ENCODE data around the gene MAP3K1.

MAP3K1 gene

DNA sequence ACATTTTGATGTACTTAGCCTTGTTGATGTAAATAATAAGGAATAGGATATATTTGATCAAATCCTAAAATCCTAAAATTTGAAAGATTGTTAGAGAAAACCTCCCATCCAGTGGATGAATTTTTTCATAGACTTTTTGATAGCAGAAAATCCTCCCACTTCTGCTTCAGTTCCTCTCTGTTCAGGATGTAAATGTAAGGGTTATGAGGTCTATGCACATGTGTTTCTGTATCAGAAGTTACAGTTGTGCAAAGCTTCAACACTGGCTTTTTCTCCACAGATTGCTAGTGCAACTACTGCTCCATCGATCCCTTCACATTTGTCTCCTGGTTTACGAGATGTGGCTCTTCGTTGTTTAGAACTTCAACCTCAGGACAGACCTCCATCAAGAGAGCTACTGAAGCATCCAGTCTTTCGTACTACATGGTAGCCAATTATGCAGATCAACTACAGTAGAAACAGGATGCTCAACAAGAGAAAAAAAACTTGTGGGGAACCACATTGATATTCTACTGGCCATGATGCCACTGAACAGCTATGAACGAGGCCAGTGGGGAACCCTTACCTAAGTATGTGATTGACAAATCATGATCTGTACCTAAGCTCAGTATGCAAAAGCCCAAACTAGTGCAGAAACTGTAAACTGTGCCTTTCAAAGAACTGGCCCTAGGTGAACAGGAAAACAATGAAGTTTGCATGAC lies 78.1 kb downstream of the MAP3K1 start:
- Histone ChIP-seq H3K27me3 (ENCODE audit: control insufficient read depth, insufficient read depth, low read length) (no peaks in the 10 kb centered on the region), H3K9me3 (ENCODE audit: control insufficient read depth, low read length) (no peaks in the 10 kb centered on the region), H3K36me3 (ENCODE audit: control insufficient read depth, insufficient read depth, low read length) (no peaks in the 10 kb centered on the region), H3K9ac (ENCODE audit: low read length) (no peak overlapping the region), H3K4me1 (ENCODE audit: control insufficient read depth, insufficient read depth, low read length) (no peaks in the 10 kb centered on the region), H3K4me3 (ENCODE audit: low read length) (no peak overlapping the region)

DNA sequence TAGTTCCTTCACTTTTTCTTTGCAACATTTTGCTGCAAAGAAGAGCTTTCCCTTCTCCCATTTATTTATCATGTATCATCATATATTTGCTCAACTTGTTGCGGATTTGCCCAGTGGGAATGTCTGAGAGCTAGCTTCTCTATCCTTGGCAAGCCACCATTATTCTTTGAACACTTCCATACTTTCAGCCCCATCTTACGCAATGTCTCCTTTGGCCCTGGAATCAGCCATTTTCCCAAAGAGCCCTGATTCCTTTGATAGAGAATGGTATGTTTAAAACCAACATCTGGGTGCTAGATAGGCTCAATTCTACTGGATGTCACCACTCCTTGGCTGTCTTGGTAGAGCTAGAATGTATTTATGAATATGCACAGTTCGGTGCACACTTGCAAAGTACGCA lies 81.4 kb downstream of the MAP3K1 start:
- H3K9me3 ChIP-seq (ENCODE audit: control insufficient read depth, low read length), result no peaks in the 10 kb centered on the region
- no peak overlapping the region for H3K4me3 ChIP-seq (ENCODE audit: low read length)
- H3K9ac ChIP-seq (ENCODE audit: low read length), result no peak overlapping the region
- H3K36me3 ChIP-seq (ENCODE audit: control insufficient read depth, insufficient read depth, low read length), result no peaks in the 10 kb centered on the region
- no peaks in the 10 kb centered on the region for H3K27me3 ChIP-seq (ENCODE audit: control insufficient read depth, insufficient read depth, low read length)
- H3K4me1 ChIP-seq (ENCODE audit: control insufficient read depth, insufficient read depth, low read length), result no peaks in the 10 kb centered on the region

DNA sequence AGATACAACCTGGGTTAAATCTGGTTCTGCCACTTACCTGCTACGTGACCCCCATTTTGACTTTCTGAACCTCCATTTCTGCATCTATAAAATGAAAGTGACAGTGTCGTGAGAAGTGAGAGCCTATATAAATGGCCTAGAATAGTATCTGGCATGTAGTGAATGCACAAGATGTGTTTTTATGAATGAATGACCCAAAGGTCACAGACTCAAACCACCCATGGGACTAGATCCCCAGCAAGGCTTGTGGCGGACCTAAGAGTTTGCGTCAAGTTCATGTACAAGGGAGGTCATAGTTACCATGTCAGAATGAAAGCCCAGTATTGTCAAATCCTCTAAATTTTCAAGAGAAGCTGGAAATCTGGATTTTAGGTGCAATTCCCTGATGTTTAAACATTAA lies 82.9 kb downstream of the MAP3K1 start:
- H3K27me3 ChIP-seq (ENCODE audit: control insufficient read depth, insufficient read depth, low read length), result no peaks in the 10 kb centered on the region
- no peaks in the 10 kb centered on the region for H3K36me3 ChIP-seq (ENCODE audit: control insufficient read depth, insufficient read depth, low read length)
- H3K9ac ChIP-seq (ENCODE audit: low read length), result no peak overlapping the region
- no peaks in the 10 kb centered on the region for H3K9me3 ChIP-seq (ENCODE audit: control insufficient read depth, low read length)
- no peaks in the 10 kb centered on the region for H3K4me1 ChIP-seq (ENCODE audit: control insufficient read depth, insufficient read depth, low read length)
- H3K4me3 ChIP-seq (ENCODE audit: low read length), result no peak overlapping the region

DNA sequence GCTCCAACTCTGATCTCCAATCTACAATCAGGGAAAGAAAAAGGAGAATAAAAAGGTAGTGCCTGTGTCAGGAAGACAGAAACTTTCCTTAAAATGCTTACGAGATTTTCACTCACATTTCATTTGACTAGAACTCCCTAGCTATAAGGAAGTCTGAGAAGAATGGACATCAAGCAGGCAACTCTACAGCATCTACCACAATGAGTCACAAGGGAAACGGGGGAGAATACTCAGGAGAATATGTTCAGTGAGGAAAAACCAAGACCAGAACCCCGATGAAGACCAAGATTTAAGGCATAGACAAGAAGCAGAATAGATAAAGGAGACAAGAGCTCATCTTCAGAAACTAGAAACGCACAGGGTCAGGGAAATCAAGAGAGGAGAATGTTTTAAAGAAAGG lies 85.0 kb downstream of the MAP3K1 start:
- Histone ChIP-seq H3K9ac (ENCODE audit: low read length) (no peak overlapping the region), H3K4me1 (ENCODE audit: control insufficient read depth, insufficient read depth, low read length) (no peaks in the 10 kb centered on the region), H3K4me3 (ENCODE audit: low read length) (no peak overlapping the region), H3K9me3 (ENCODE audit: control insufficient read depth, low read length) (no peaks in the 10 kb centered on the region), H3K27me3 (ENCODE audit: control insufficient read depth, insufficient read depth, low read length) (no peaks in the 10 kb centered on the region), H3K36me3 (ENCODE audit: control insufficient read depth, insufficient read depth, low read length) (no peaks in the 10 kb centered on the region)

DNA sequence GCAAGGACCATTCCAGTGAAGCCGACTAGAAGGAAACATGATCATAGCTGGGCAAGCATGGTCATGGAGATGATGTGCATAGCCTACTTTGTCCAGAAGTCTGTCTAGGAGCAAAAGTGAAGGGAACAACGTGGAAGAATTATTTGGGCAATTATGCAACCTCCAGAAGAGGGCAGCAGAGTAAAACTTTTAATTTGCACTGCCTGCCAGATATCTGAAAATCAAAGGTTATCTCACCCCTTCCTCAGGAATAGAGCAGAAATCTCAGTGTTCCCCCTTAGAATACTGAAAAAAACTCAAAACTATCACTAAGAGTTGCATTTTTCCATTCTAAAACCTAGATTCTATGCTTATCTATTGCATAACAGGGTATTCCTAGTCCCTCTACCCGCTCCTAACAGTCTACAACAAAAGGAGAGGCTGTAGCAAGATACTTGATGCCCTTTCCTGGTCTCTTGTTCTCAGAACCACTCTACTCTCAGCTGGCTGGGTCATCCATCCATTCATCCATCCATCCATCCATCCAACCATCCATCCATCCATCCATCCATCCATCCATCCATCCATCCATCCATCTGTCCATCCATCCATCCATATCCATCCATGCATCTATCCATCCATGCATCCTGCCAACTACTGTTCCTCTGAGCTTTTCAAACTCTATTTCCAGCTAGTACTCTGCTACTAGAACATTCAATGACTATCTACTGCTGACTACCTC lies 85.7 kb downstream of the MAP3K1 start:
- Histone ChIP-seq H3K9ac (ENCODE audit: low read length) (no peak overlapping the region), H3K9me3 (ENCODE audit: control insufficient read depth, low read length) (no peaks in the 10 kb centered on the region)

DNA sequence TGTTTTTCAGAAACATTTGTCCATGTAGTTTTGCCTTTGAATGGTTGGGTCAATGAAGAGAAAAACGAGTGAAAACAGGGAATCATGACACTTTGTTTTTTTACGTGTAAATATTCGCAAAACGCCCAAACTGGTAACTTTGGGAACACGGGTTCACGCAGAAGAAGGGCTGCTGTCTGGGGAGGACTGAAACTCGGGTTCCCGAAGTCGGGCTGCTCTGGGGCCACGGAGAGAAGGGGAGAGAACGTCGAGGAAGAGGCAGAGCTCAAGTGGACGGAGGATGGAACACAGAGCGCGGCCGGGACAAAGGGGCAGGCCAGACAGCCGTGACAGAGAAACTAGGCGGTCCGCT lies 93.6 kb downstream of the MAP3K1 start:
- Histone ChIP-seq H3K9me3 (ENCODE audit: control insufficient read depth, low read length) (no peaks in the 10 kb centered on the region), H3K4me1 (ENCODE audit: control insufficient read depth, insufficient read depth, low read length) (no peaks in the 10 kb centered on the region), H3K36me3 (ENCODE audit: control insufficient read depth, insufficient read depth, low read length) (no peaks in the 10 kb centered on the region), H3K9ac (ENCODE audit: low read length) (peak overlapping the region; percentile 85), H3K27me3 (ENCODE audit: control insufficient read depth, insufficient read depth, low read length) (no peaks in the 10 kb centered on the region), H3K4me3 (ENCODE audit: low read length) (peak overlapping the region; percentile 71)

More for the DNA sequence above, 85.7 kb downstream of the MAP3K1 start:
- Histone ChIP-seq H3K36me3 (ENCODE audit: control insufficient read depth, insufficient read depth, low read length) (no peaks in the 10 kb centered on the region), H3K4me1 (ENCODE audit: control insufficient read depth, insufficient read depth, low read length) (no peaks in the 10 kb centered on the region), H3K4me3 (ENCODE audit: low read length) (no peak overlapping the region), H3K27me3 (ENCODE audit: control insufficient read depth, insufficient read depth, low read length) (no peaks in the 10 kb centered on the region)

DNA sequence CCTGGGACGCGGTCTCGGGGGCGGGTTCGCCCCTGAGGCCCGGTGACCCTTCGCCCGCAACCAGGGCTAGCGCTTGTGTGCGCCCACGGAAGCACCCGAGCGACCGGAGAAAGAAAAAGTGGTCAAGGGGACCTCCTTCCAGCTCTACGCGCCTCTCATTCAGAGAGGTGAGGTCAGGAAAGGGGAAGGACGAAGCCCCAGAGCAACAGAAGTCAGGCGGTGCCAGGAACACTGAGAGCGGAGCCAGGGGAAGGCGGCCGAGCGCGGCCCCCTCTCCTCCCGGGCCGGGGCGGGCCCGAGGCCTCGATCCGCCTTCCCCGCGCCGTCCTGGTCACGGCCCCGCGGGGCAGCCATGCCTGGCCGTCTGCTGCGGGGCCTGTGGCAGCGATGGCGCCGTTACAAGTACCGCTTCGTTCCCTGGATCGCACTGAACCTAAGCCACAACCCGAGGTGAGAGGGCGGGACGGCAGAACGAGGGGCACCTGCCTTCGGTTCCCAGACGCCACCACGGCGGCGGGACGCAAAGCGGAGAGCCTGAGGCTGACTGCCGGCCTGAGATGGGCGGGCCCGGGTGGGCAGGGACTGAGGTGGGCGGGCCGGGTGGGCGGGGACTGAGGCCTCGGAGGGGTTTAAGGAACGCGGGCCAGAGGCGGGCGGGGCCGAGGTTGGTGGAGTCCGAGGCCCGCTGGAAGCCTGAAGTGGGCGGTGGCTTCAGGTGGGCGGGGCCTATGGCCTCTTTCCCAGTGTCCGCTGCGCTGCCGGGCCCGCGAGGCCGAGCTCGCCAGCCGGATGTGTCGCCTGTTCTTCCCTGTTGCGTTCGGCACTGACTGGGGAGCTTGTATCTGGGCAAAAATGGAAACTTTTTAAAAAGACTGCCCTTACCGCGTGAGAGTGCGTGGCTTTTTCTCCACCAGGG lies 94.2 kb downstream of the MAP3K1 start, which contains the start of gene SETD9:
Gene SETD9, plus strand, starts transcription at position 303 of the 916 bp plus-strand sequence. Its CDS starts 50 bp downstream, at position 353.
- H3K4me1 ChIP-seq (ENCODE audit: control insufficient read depth, insufficient read depth, low read length), result no peaks in the 10 kb centered on the region
- no peaks in the 10 kb centered on the region for H3K9me3 ChIP-seq (ENCODE audit: control insufficient read depth, low read length)
- H3K36me3 ChIP-seq (ENCODE audit: control insufficient read depth, insufficient read depth, low read length), result no peaks in the 10 kb centered on the region
- H3K4me3 ChIP-seq (ENCODE audit: low read length), result peak within 1 kb of the TSS; percentile 98
- no peaks in the 10 kb centered on the region for H3K27me3 ChIP-seq (ENCODE audit: control insufficient read depth, insufficient read depth, low read length)
- peak within 1 kb of the TSS; percentile 95 for H3K9ac ChIP-seq (ENCODE audit: low read length)

DNA sequence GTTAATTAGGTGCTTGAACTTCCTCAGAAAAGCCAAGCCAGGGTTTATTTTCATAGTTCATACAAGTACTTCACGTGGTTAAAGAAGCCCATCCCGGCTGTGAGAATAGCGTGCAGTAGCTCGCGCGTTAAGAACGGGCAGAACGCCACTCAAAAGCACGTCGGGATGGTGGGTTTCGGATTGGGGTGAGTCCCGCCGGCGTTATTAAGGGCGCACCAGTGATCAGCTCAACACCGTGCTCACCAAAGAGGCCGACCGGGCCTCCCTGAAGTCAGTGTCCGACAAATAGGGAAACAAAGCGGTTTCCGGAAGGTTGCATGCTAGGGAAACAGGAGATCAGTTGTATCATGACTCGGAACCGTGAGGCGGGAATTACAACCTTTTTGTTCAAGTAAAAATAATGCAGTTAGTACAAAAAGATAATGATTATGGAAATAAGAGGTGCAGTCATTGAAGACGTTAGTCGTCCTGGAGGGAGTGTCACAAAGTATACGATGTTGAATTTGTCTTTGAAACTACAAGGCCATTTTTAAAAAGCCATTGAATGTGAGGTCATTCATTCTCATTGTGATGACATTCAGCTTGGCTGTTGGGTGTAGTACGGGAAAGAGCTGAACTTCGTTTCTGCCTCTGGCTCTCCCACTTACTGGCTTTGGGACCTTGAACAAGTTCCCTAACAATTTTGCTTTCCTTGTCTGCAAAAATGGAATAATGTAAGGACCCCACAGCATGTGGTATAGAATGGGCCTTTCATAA lies 95.0 kb downstream of the MAP3K1 start:
- Histone ChIP-seq H3K4me1 (ENCODE audit: control insufficient read depth, insufficient read depth, low read length) (no peaks in the 10 kb centered on the region), H3K9me3 (ENCODE audit: control insufficient read depth, low read length) (no peaks in the 10 kb centered on the region), H3K9ac (ENCODE audit: low read length) (peak overlapping the region; percentile 95), H3K27me3 (ENCODE audit: control insufficient read depth, insufficient read depth, low read length) (no peaks in the 10 kb centered on the region), H3K36me3 (ENCODE audit: control insufficient read depth, insufficient read depth, low read length) (no peaks in the 10 kb centered on the region), H3K4me3 (ENCODE audit: low read length) (peak overlapping the region; percentile 98)

DNA sequence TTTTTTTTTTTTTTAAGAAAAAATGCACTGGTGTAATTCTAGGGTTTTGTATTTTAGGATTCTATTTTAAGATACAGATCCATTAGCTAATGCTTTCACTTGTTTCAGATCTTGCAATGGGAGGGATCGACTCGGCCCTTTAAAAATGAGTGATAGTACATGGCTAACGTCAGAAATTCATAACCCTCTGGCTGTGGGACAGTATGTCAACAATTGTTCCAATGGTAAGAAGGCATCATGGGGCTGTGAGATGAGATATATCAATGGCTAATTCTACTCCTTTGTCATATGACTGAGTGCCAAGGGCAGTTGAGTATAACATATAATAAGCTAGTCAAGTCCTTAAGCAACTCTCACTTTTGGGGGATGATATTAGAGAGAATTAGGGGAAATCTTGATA lies 98.4 kb downstream of the MAP3K1 start:
- Histone ChIP-seq H3K36me3 (ENCODE audit: control insufficient read depth, insufficient read depth, low read length) (no peaks in the 10 kb centered on the region), H3K27me3 (ENCODE audit: control insufficient read depth, insufficient read depth, low read length) (no peaks in the 10 kb centered on the region), H3K4me1 (ENCODE audit: control insufficient read depth, insufficient read depth, low read length) (no peaks in the 10 kb centered on the region), H3K4me3 (ENCODE audit: low read length) (no peak overlapping the region), H3K9me3 (ENCODE audit: control insufficient read depth, low read length) (no peaks in the 10 kb centered on the region), H3K9ac (ENCODE audit: low read length) (no peak overlapping the region)

DNA sequence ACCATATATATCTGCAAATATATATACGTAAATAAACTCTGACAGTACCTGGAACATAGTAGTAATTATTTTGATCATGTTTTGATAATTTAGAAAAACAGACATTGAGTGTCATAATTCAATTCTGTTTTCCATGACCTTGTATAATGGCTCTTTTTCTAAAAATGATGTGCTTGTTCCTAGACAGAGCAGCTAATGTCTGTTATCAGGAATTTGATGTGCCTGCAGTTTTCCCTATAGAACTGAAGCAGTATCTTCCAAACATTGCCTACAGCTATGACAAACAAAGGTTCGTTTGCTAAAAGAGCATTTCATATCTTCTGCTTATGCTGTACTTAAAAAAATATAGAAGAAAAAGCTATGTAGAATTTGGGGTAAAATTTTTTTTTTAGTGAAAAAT lies 99.3 kb downstream of the MAP3K1 start:
- no peaks in the 10 kb centered on the region for H3K36me3 ChIP-seq (ENCODE audit: control insufficient read depth, insufficient read depth, low read length)
- H3K9me3 ChIP-seq (ENCODE audit: control insufficient read depth, low read length), result no peaks in the 10 kb centered on the region
- no peaks in the 10 kb centered on the region for H3K27me3 ChIP-seq (ENCODE audit: control insufficient read depth, insufficient read depth, low read length)
- no peaks in the 10 kb centered on the region for H3K4me1 ChIP-seq (ENCODE audit: control insufficient read depth, insufficient read depth, low read length)
- H3K9ac ChIP-seq (ENCODE audit: low read length), result no peak overlapping the region
- no peak overlapping the region for H3K4me3 ChIP-seq (ENCODE audit: low read length)

DNA sequence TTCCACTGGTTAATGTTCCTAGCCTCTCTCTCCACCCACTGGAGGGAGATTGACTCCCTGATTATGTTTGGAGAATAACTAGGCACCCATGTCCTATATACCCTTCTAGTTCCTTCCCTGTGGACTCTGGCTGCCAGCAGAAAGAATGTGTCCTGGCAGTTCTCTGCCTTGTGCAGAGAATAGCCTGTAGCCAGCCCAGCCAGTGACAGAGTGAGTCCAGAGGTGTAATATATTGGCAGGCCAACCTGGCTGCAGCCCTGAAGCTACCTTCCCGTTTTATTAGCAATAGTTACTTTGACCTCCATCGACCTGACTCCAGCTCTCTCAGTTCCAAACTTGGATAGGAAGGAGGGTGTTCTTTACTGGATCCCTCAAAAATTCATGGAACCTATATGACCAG lies 102.2 kb downstream of the MAP3K1 start:
- no peaks in the 10 kb centered on the region for H3K9me3 ChIP-seq (ENCODE audit: control insufficient read depth, low read length)
- no peak overlapping the region for H3K4me3 ChIP-seq (ENCODE audit: low read length)
- H3K27me3 ChIP-seq (ENCODE audit: control insufficient read depth, insufficient read depth, low read length), result no peaks in the 10 kb centered on the region
- H3K4me1 ChIP-seq (ENCODE audit: control insufficient read depth, insufficient read depth, low read length), result no peaks in the 10 kb centered on the region
- no peak overlapping the region for H3K9ac ChIP-seq (ENCODE audit: low read length)
- H3K36me3 ChIP-seq (ENCODE audit: control insufficient read depth, insufficient read depth, low read length), result no peaks in the 10 kb centered on the region
